ENCODE data around the gene EZH2.

DNA sequence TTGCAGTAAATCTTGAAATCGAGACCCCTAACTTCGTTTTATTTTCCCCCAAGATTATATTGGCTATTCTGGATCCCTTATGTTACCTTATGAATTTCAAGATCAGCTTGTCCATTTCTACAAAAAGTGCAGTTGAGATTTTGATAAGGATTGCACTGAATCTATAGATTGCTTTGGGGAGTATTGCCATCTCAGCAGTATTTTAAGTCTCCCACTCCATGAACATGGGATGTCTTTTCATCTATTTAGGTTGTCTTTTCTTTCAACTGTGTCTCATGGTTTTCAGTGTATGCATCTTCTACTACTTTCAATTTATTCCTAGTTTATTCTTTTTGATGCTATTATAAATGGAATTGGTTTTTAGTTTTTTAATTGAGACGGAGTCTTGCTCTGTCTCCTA, 89.6 kb downstream of the EZH2 start:
- TF ChIP-seq GATA2 (IDR thresholded peaks at IDR 0.05; ENCODE audit: low read depth, low read length) (no peak), GATA3 (IDR thresholded peaks at IDR 0.05; ENCODE audit: low read depth, low read length) (no peak)

Data from SH-SY5Y (cell line).